ENCODE measurements around the gene ELAVL2. TPM values are rescaled to one million over a fixed set of nuclear protein-coding genes. Genes with fewer than 3 reads are reported as not detected.

The ELAVL2 gene
- total RNA-seq, 1 experiment from 2014 or later, result not detected

DNA sequence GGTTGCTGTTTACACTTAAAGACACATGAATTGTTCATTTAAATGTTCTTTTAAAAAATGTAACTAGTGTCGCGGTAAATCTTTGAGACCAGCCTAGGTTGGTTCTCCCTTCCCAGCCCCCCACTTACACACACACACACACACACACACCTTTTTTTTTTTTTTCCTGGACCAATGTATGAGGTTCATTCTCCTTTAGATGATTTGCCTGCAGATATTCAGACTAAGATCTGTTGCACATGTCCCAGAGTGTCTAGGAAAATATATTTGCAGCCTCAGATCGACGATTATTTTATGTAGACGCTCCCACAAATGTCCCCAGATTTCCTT is 4.4 kb upstream of the ELAVL2 start:
- ChIA-PET CTCF (no interaction called here), POLR2A (ENCODE audit: low non-redundant PET) (no interaction called here)
- Histone ChIP-seq H3K36me3 (ENCODE audit: insufficient read depth, low read length, poor library complexity, severe bottlenecking) (no peaks in the 10 kb centered on the region), H3K27ac (ENCODE audit: low read depth, low read length, poor library complexity, severe bottlenecking) (no peak overlapping the region), H3K4me1 (ENCODE audit: insufficient read depth, low read length, poor library complexity, severe bottlenecking) (no peaks in the 10 kb centered on the region), H3K4me3 (ENCODE audit: low read depth, low read length, poor library complexity, severe bottlenecking) (no peak overlapping the region), H3K9me3 (ENCODE audit: low read depth, low read length, poor library complexity, severe bottlenecking) (no peaks in the 10 kb centered on the region), H3K27me3 (replicated peaks; ENCODE audit: insufficient read depth, low read depth, low read length, poor library complexity) (peaks cover 17% of the 10 kb centered on the region)
- intact Hi-C loops (cut with micrococcal nuclease; ENCODE audit: unreplicated experiment), result no loop called here
- DNase-seq (ENCODE audit: low spot score), result no peak
- BruUV-seq (replicated peaks), result no TSS peak
- TF ChIP-seq, protein P1, sequence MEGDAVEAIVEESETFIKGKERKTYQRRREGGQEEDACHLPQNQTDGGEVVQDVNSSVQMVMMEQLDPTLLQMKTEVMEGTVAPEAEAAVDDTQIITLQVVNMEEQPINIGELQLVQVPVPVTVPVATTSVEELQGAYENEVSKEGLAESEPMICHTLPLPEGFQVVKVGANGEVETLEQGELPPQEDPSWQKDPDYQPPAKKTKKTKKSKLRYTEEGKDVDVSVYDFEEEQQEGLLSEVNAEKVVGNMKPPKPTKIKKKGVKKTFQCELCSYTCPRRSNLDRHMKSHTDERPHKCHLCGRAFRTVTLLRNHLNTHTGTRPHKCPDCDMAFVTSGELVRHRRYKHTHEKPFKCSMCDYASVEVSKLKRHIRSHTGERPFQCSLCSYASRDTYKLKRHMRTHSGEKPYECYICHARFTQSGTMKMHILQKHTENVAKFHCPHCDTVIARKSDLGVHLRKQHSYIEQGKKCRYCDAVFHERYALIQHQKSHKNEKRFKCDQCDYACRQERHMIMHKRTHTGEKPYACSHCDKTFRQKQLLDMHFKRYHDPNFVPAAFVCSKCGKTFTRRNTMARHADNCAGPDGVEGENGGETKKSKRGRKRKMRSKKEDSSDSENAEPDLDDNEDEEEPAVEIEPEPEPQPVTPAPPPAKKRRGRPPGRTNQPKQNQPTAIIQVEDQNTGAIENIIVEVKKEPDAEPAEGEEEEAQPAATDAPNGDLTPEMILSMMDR (conservative IDR thresholded peaks at IDR 0.05; ENCODE audit: low read depth, low read length), result no peak
- TF ChIP-seq EZH2 (IDR thresholded peaks at IDR 0.05; ENCODE audit: borderline replicate concordance, low read depth, low read length, poor library complexity, severe bottlenecking), result no peak

DNA sequence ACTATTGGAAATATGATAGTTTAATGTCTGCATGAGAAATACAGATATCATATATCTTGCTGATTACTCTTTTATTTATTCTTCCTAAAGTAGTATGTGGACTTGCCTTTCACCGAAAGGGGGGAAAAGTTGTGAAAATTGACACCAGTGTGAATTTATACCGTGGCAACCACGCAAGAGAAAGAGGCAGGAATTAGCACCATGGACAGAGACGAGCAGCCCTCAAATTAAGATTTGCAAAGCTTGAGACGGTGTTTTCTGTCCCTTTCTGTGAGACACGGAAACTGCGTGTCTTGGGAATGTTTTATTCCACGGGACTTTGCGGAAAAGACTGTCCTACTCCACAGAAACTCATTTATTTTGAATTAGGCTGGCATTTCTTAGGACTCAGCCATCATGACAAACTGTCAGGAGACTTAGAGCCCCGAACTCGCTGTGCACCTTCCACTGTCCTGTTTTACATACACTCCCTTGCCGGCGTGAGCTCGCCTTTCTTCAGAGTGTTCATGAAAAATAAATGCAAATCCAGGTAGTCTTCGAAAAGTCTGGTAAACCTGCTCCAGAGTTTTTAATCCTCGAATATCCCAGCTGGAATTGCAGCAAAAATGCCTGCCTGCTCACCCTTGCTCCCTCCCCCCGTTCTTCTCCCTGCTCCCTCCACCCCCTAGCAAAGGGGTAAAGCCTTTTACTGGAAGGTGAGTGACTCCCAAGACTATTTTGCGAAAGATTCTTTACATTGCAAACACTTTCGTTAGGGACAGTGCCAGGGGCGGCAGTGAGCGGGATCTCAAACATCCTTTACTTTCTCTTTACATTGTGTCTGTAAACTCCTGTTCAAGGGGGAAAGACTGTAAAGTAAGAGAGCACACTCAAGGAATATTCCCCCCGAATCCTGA is 3.8 kb upstream of the ELAVL2 start:
- Histone ChIP-seq H3K27ac (ENCODE audit: low read depth, low read length, poor library complexity, severe bottlenecking) (no peak overlapping the region), H3K4me1 (ENCODE audit: insufficient read depth, low read length, poor library complexity, severe bottlenecking) (no peaks in the 10 kb centered on the region), H3K4me3 (ENCODE audit: low read depth, low read length, poor library complexity, severe bottlenecking) (no peak overlapping the region), H3K27me3 (replicated peaks; ENCODE audit: insufficient read depth, low read depth, low read length, poor library complexity) (peaks cover 17% of the 10 kb centered on the region), H3K36me3 (ENCODE audit: insufficient read depth, low read length, poor library complexity, severe bottlenecking) (no peaks in the 10 kb centered on the region), H3K9me3 (ENCODE audit: low read depth, low read length, poor library complexity, severe bottlenecking) (no peaks in the 10 kb centered on the region)
- BruUV-seq (replicated peaks), result no TSS peak
- intact Hi-C loops (cut with micrococcal nuclease; ENCODE audit: unreplicated experiment), result no loop called here
- ChIA-PET POLR2A (ENCODE audit: low non-redundant PET) (no interaction called here), CTCF (no interaction called here)
- no peak for DNase-seq (ENCODE audit: low spot score)
- TF ChIP-seq EZH2 (IDR thresholded peaks at IDR 0.05; ENCODE audit: borderline replicate concordance, low read depth, low read length, poor library complexity, severe bottlenecking), result no peak
- TF ChIP-seq, protein P1 (conservative IDR thresholded peaks at IDR 0.05; ENCODE audit: low read depth, low read length), result no peak

DNA sequence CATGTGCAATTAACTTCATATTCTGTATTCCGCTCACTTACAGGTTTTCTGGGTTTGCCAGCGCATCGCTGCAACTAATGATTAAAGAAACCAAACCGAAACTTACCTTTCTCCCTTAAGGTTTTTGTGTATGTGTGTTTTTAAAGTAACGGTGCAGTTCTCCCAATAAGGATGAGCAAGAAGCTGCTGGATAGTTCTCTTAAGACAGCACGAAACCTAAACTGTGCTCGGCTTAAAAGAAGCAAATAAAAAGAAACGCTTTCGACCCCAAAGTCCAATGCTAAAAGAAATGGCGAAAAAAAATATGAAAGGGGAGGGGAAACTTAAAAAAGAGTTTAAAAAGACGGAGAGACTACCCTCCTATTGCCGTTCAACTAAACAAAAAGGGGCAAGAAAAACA is 340 bp downstream of the ELAVL2 start:
- no peaks in the 10 kb centered on the region for H3K9me3 ChIP-seq (ENCODE audit: low read depth, low read length, poor library complexity, severe bottlenecking)
- H3K27me3 ChIP-seq (replicated peaks; ENCODE audit: insufficient read depth, low read depth, low read length, poor library complexity), result peaks cover 11% of the 10 kb centered on the region
- intact Hi-C loops (cut with micrococcal nuclease; ENCODE audit: unreplicated experiment), result no loop called here
- TF ChIP-seq, protein P1 (conservative IDR thresholded peaks at IDR 0.05; ENCODE audit: low read depth, low read length), result no peak
- no peak for TF ChIP-seq EZH2 (IDR thresholded peaks at IDR 0.05; ENCODE audit: borderline replicate concordance, low read depth, low read length, poor library complexity, severe bottlenecking)
- CTCF ChIA-PET, result no interaction called here
- H3K4me1 ChIP-seq (ENCODE audit: insufficient read depth, low read length, poor library complexity, severe bottlenecking), result no peaks in the 10 kb centered on the region
- no peaks in the 10 kb centered on the region for H3K36me3 ChIP-seq (ENCODE audit: insufficient read depth, low read length, poor library complexity, severe bottlenecking)
- no peak for DNase-seq (ENCODE audit: low spot score)
- no peak overlapping the region for H3K4me3 ChIP-seq (ENCODE audit: low read depth, low read length, poor library complexity, severe bottlenecking)
- BruUV-seq (replicated peaks), result no TSS peak
- H3K27ac ChIP-seq (ENCODE audit: low read depth, low read length, poor library complexity, severe bottlenecking), result no peak overlapping the region
- POLR2A ChIA-PET (ENCODE audit: low non-redundant PET), result no interaction called here
